ENCODE data around the gene GARIN5A.

Gene GARIN5A

GRCh38 chr19:50508843-50509190 lies 32.2 kb upstream of the GARIN5A start:
- DNase-seq (ENCODE audit: low read depth), result no peak

- DNase-seq (ENCODE audit: low read depth), result no peak
These were observed 30.7 kb upstream of the GARIN5A start for GRCh38 chr19:50507376-50507775.

GRCh38 chr19:50506700-50507099 lies 30.1 kb upstream of the GARIN5A start:
- no peak for DNase-seq (ENCODE audit: low read depth)

GRCh38 chr19:50505856-50506611 lies 29.4 kb upstream of the GARIN5A start:
- DNase-seq (ENCODE audit: low read depth), result no peak

GRCh38 chr19:50501568-50502475 lies 25.2 kb upstream of the GARIN5A start:
- no peak for DNase-seq (ENCODE audit: low read depth)

- no peak for DNase-seq (ENCODE audit: low read depth)
These were observed 24.5 kb upstream of the GARIN5A start for GRCh38 chr19:50501186-50501567.

GRCh38 chr19:50500753-50501151 lies 24.1 kb upstream of the GARIN5A start:
- DNase-seq (ENCODE audit: low read depth), result no peak

GRCh38 chr19:50500060-50500752 lies 23.6 kb upstream of the GARIN5A start:
- DNase-seq (ENCODE audit: low read depth), result no peak

GRCh38 chr19:50498219-50499056 lies 21.8 kb upstream of the GARIN5A start:
- DNase-seq (ENCODE audit: low read depth), result no peak

GRCh38 chr19:50497022-50497405 lies 20.4 kb upstream of the GARIN5A start:
- DNase-seq (ENCODE audit: low read depth), result no peak

- DNase-seq (ENCODE audit: low read depth), result no peak
These were observed 19.8 kb upstream of the GARIN5A start for GRCh38 chr19:50496189-50497021.

- no peak for DNase-seq (ENCODE audit: low read depth)
These were observed 18.4 kb upstream of the GARIN5A start for GRCh38 chr19:50495020-50495531.

- no peak for DNase-seq (ENCODE audit: low read depth)
These were observed 17.8 kb upstream of the GARIN5A start for GRCh38 chr19:50494186-50495019.

- no peak for DNase-seq (ENCODE audit: low read depth)
These were observed 16.5 kb upstream of the GARIN5A start for GRCh38 chr19:50493171-50493570.

- DNase-seq (ENCODE audit: low read depth), result no peak
These were observed 15.8 kb upstream of the GARIN5A start for GRCh38 chr19:50492303-50493052.

- DNase-seq (ENCODE audit: low read depth), result no peak
These were observed 14.4 kb upstream of the GARIN5A start for GRCh38 chr19:50490991-50491472.

GRCh38 chr19:50490411-50490811 lies 13.8 kb upstream of the GARIN5A start:
- DNase-seq (ENCODE audit: low read depth), result no peak

GRCh38 chr19:50489461-50490011 lies 12.9 kb upstream of the GARIN5A start:
- no peak for DNase-seq (ENCODE audit: low read depth)
